ENCODE measurements around the gene LY6G5B. TPM values are rescaled to one million over a fixed set of nuclear protein-coding genes. Genes with fewer than 3 reads are reported as not detected.

The LY6G5B gene
- total and polyA plus RNA-seq, 2 donors (not counting 3 experiments of a cell fraction or from before 2014, with no cell fraction given), result 15.4 to 25.0 TPM

GRCh38 chr6:31664790-31665500 lies 4.8 kb upstream of the LY6G5B start, which contains the start of gene GPANK1:
TSS of gene GPANK1 (minus strand) at chr6:31664997. CDS start at chr6:31664478, 519 bp downstream.
- CTCF ChIA-PET, result interaction anchor here (0.8 to 5.7 kb wide), 7 partner anchors 9 to 142 kb away, joined by 3 to 38 read pairs (median 4); partner anchors contain the start of genes APOM, ATP6V1G2, BAG6 and LSM2
- peak; percentile 99 for FAIRE-seq
- H3K27me3 ChIP-seq (ENCODE audit: control insufficient read depth in 2 of 2, insufficient read depth in 2 of 2, low read length in 2 of 2), result no peaks in the 10 kb centered on the region
- TF ChIP-seq FOS (IDR thresholded peaks at IDR 0.05; ENCODE audit: borderline replicate concordance, insufficient read depth, low read length) (no peak), POLR2A (IDR thresholded peaks at IDR 0.05; ENCODE audit: low read depth, low read length) (peak; percentile 38), GATA2 (IDR thresholded peaks at IDR 0.05; ENCODE audit: insufficient read depth, insufficient read length, low read depth, low read length) (no peak), POLR2AphosphoS5 (IDR thresholded peaks at IDR 0.05; ENCODE audit: insufficient read depth, low read depth, low read length) (peak; percentile 41)
- TF ChIP-seq, protein P1, sequence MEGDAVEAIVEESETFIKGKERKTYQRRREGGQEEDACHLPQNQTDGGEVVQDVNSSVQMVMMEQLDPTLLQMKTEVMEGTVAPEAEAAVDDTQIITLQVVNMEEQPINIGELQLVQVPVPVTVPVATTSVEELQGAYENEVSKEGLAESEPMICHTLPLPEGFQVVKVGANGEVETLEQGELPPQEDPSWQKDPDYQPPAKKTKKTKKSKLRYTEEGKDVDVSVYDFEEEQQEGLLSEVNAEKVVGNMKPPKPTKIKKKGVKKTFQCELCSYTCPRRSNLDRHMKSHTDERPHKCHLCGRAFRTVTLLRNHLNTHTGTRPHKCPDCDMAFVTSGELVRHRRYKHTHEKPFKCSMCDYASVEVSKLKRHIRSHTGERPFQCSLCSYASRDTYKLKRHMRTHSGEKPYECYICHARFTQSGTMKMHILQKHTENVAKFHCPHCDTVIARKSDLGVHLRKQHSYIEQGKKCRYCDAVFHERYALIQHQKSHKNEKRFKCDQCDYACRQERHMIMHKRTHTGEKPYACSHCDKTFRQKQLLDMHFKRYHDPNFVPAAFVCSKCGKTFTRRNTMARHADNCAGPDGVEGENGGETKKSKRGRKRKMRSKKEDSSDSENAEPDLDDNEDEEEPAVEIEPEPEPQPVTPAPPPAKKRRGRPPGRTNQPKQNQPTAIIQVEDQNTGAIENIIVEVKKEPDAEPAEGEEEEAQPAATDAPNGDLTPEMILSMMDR (IDR thresholded peaks at IDR 0.05; ENCODE audit: extremely low read depth in 1 of 2, insufficient read depth in 1 of 2, low read depth in 1 of 2, low read length in 2 of 2), result no peak
- TF ChIP-seq, protein P2, sequence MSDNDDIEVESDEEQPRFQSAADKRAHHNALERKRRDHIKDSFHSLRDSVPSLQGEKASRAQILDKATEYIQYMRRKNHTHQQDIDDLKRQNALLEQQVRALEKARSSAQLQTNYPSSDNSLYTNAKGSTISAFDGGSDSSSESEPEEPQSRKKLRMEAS (IDR thresholded peaks at IDR 0.05; ENCODE audit: insufficient read depth, insufficient read length), result peak; percentile 51
- intact Hi-C loops (cut with micrococcal nuclease) (loop anchor here (1.0 to 10.0 kb wide), 7 partner anchors 13 to 530 kb away; partner anchors contain the start of genes ATP6V1G2, BAG6, GPSM3 and PBX2), dilution Hi-C loops (cut with MboI; ENCODE audit: extremely low pct_ligation_motif_present, low sequenced_read_pairs) (no loop called here)
- H3K4me1 ChIP-seq (ENCODE audit: control insufficient read depth, extremely low read depth, insufficient read depth, low read length), result peaks cover 31% of the 10 kb centered on the region
- peaks cover 20 to 21% of the 10 kb centered on the region in 2 experiments for H3K36me3 ChIP-seq (ENCODE audit: control insufficient read depth in 2 of 2, extremely low read depth in 1 of 2, insufficient read depth in 2 of 2, low read length in 2 of 2)
- H3K9me3 ChIP-seq (replicated peaks; ENCODE audit: control insufficient read depth, insufficient read depth, low read length), result no peaks in the 10 kb centered on the region
- BruUV-seq (replicated peaks), result no TSS peak
- H3K27ac ChIP-seq (ENCODE audit: insufficient read depth, low read depth, low read length), result peak within 1 kb of the TSS; percentile 77
- H3K9ac ChIP-seq (replicated peaks; ENCODE audit: extremely low read depth, insufficient read depth, low read length), result peak within 1 kb of the TSS; percentile 79
- H3K9me1 ChIP-seq (replicated peaks; ENCODE audit: control insufficient read depth, extremely low read depth, insufficient read depth, low read length), result no peaks in the 10 kb centered on the region
- no peaks in the 10 kb centered on the region for H4K20me1 ChIP-seq (replicated peaks; ENCODE audit: control insufficient read depth, extremely low read depth, insufficient read depth, low read length)
- peak within 1 kb of the TSS; percentile 58 for H2AFZ ChIP-seq (ENCODE audit: low read depth, low read length)
- POLR2A ChIA-PET, result interaction anchor here (0.7 to 1.3 kb wide), 7 partner anchors 12 to 163 kb away, joined by 3 to 5 read pairs (median 4); partner anchors contain the start of genes ABHD16A, BAG6, HSPA1B and LSM2
- peak; percentile 95 for DNase-seq (ENCODE audit: low read depth, low spot score)
- peaks cover 36% of the 10 kb centered on the region for H3K79me2 ChIP-seq (ENCODE audit: control insufficient read depth, insufficient read depth, low read length)
- H3K4me3 ChIP-seq (replicated peaks in 1 of 3; ENCODE audit: insufficient read depth in 1 of 3, low read depth in 1 of 3, low read length in 3 of 3), result peak within 1 kb of the TSS; percentile 70 to 94 (median 72)
- H3K4me2 ChIP-seq (ENCODE audit: insufficient read depth, low read length), result peak within 1 kb of the TSS; percentile 86
